ENCODE data around the gene SAFB2.

SAFB2 gene

GRCh38 chr19:5587661-5588060 lies 34.9 kb downstream of the SAFB2 start:
- no peak overlapping the region for H3K27ac ChIP-seq

GRCh38 chr19:5587071-5587455 lies 35.5 kb downstream of the SAFB2 start:
- no peak overlapping the region for H3K27ac ChIP-seq
- TF ChIP-seq CTCF (conservative IDR thresholded peaks at IDR 0.05), result no peak
- TF ChIP-seq ZFX (IDR thresholded peaks at IDR 0.05), result no peak

More at GRCh38 chr19:5587661-5588060, 34.9 kb downstream of the SAFB2 start:
- TF ChIP-seq CTCF (conservative IDR thresholded peaks at IDR 0.05) (no peak), ZFX (IDR thresholded peaks at IDR 0.05) (no peak)

- TF ChIP-seq ZFX (IDR thresholded peaks at IDR 0.05) (no peak), CTCF (conservative IDR thresholded peaks at IDR 0.05) (no peak)
Measured at GRCh38 chr19:5586300-5587070, 36.1 kb downstream of the SAFB2 start.

GRCh38 chr19:5585461-5586299 lies 36.9 kb downstream of the SAFB2 start:
- H3K27ac ChIP-seq, result no peak overlapping the region
- TF ChIP-seq CTCF (conservative IDR thresholded peaks at IDR 0.05), result no peak
- TF ChIP-seq ZFX (IDR thresholded peaks at IDR 0.05), result no peak

More at GRCh38 chr19:5586300-5587070, 36.1 kb downstream of the SAFB2 start:
- H3K27ac ChIP-seq, result no peak overlapping the region

- H3K27ac ChIP-seq, result no peak overlapping the region
Measured at GRCh38 chr19:5580161-5580571, 42.4 kb downstream of the SAFB2 start.

GRCh38 chr19:5579697-5580096 lies 42.9 kb downstream of the SAFB2 start:
- no peak for TF ChIP-seq CTCF (conservative IDR thresholded peaks at IDR 0.05)
- no peak for TF ChIP-seq ZFX (IDR thresholded peaks at IDR 0.05)
- no peak overlapping the region for H3K27ac ChIP-seq

More at GRCh38 chr19:5580161-5580571, 42.4 kb downstream of the SAFB2 start:
- no peak for TF ChIP-seq CTCF (conservative IDR thresholded peaks at IDR 0.05)
- TF ChIP-seq ZFX (IDR thresholded peaks at IDR 0.05), result no peak

GRCh38 chr19:5579286-5579685 lies 43.3 kb downstream of the SAFB2 start:
- no peak for TF ChIP-seq ZFX (IDR thresholded peaks at IDR 0.05)
- no peak overlapping the region for H3K27ac ChIP-seq

All from C4-2B (cell line).